PC-3 (cell line): ENCODE measurements around the gene PYGO2.

Source experiments
- EZH2phosphoT487 ChIP-seq: fragments of 300-600 bp; sonication (generic); IDR thresholded peaks from 2 replicates; pipeline ENCODE4 v1.6.1; 2018; ENCODE audit warnings: mild to moderate bottlenecking, antibody characterized with exemption, low read length, borderline replicate concordance
- TF ChIP-seq, protein P1 (sequence below): fragments of 300-600 bp; sonication (generic); conservative IDR thresholded peaks from 2 replicates; pipeline ENCODE4 v1.5.1; 2017; ENCODE audit warnings: antibody characterized with exemption, low read depth, mild to moderate bottlenecking, low read length

DNA sequence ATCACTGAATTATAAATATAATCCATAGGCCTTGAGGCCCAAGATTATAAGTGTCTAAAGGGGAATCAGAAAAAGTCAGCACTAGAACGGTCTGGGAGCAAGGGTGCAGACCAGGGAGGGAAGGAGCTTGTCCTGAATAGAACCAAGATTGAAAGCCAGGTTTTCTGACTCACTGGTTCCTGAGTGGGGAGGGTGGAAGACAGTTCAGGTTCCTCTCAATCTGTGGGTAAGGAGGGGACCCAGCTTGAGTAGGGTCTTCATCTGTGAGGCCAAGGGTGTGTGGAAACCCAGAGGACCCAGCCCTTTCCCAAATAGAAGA lies 32.6 kb upstream of the PYGO2 start:
- no peak for TF ChIP-seq EZH2phosphoT487
- TF ChIP-seq, protein P1, sequence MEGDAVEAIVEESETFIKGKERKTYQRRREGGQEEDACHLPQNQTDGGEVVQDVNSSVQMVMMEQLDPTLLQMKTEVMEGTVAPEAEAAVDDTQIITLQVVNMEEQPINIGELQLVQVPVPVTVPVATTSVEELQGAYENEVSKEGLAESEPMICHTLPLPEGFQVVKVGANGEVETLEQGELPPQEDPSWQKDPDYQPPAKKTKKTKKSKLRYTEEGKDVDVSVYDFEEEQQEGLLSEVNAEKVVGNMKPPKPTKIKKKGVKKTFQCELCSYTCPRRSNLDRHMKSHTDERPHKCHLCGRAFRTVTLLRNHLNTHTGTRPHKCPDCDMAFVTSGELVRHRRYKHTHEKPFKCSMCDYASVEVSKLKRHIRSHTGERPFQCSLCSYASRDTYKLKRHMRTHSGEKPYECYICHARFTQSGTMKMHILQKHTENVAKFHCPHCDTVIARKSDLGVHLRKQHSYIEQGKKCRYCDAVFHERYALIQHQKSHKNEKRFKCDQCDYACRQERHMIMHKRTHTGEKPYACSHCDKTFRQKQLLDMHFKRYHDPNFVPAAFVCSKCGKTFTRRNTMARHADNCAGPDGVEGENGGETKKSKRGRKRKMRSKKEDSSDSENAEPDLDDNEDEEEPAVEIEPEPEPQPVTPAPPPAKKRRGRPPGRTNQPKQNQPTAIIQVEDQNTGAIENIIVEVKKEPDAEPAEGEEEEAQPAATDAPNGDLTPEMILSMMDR, result no peak
